Uterus (tissue), 2 donors: ENCODE data around the gene ZNRF2.

ENCODE experiments used
- POLR2A ChIP-seq, 2 donors: fragments of 450-650 bp; IDR thresholded peaks; one replicate each; pipeline ENCODE4 v1.6.1; 2016; ENCODE audit warnings: antibody characterized with exemption in 2 of 2, mild to moderate bottlenecking in 1 of 2, moderate library complexity in 1 of 2
- TF ChIP-seq, protein P1 (sequence below), 4 experiments: fragments of 200-600 bp in 2 of 4; fragments of 450-650 bp in 2 of 4; sonication (generic) in 2 of 4; IDR thresholded peaks; one replicate each; pipeline ENCODE4 v1.5.1; 2016 to 2019; ENCODE audit warnings: antibody characterized with exemption in 4 of 4, mild to moderate bottlenecking in 2 of 4, moderate library complexity in 1 of 4

GRCh38 chr7:30378275-30378674 lies 93.9 kb downstream of the ZNRF2 start:
- TF ChIP-seq, protein P1, sequence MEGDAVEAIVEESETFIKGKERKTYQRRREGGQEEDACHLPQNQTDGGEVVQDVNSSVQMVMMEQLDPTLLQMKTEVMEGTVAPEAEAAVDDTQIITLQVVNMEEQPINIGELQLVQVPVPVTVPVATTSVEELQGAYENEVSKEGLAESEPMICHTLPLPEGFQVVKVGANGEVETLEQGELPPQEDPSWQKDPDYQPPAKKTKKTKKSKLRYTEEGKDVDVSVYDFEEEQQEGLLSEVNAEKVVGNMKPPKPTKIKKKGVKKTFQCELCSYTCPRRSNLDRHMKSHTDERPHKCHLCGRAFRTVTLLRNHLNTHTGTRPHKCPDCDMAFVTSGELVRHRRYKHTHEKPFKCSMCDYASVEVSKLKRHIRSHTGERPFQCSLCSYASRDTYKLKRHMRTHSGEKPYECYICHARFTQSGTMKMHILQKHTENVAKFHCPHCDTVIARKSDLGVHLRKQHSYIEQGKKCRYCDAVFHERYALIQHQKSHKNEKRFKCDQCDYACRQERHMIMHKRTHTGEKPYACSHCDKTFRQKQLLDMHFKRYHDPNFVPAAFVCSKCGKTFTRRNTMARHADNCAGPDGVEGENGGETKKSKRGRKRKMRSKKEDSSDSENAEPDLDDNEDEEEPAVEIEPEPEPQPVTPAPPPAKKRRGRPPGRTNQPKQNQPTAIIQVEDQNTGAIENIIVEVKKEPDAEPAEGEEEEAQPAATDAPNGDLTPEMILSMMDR (IDR thresholded peaks at IDR 0.05), result no peak
- no peak for TF ChIP-seq POLR2A (IDR thresholded peaks at IDR 0.05)
